CD4-positive, alpha-beta T cell treated with Interleukin-17A for 4 hours (primary cell): ENCODE results near the gene GSTO1.
A peak's percentile ranks its signal among the peaks of the same experiment; 100 is the strongest.

ENCODE experiments used
- DNase-seq: peaks from one replicate; pipeline ENCODE4 v3.0.0-alpha.2; 2020; ENCODE audit warnings: mixed read lengths

The GSTO1 gene

GRCh38 chr10:104251443-104251842 lies 3.2 kb upstream of the GSTO1 start:
- no peak for DNase-seq

- no peak for DNase-seq
These were observed 2.3 kb upstream of the GSTO1 start for GRCh38 chr10:104252368-104252767.

DNA sequence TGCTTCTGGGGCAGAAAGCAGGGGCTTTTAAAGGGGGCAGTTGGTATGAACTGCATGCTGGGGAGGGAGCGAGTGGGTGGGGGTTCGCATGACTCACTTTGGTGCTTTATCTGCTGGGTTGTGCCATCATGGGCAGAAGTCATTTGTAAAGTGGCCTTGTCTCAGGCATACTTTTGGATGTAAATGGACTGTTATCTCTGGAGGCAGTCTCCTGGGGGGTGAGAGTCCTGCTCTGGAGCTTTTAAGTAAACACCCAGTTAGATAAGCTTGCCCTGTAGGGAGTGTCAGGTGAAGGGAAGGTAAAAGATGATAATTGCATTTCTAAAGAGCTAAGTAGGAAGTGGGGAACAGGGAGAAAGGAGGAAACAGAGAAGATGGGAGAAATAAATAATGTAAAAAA lies 1.6 kb upstream of the GSTO1 start:
- DNase-seq, result no peak

- no peak for DNase-seq
These were observed 884 bp upstream of the GSTO1 start for GRCh38 chr10:104253606-104254410.

DNA sequence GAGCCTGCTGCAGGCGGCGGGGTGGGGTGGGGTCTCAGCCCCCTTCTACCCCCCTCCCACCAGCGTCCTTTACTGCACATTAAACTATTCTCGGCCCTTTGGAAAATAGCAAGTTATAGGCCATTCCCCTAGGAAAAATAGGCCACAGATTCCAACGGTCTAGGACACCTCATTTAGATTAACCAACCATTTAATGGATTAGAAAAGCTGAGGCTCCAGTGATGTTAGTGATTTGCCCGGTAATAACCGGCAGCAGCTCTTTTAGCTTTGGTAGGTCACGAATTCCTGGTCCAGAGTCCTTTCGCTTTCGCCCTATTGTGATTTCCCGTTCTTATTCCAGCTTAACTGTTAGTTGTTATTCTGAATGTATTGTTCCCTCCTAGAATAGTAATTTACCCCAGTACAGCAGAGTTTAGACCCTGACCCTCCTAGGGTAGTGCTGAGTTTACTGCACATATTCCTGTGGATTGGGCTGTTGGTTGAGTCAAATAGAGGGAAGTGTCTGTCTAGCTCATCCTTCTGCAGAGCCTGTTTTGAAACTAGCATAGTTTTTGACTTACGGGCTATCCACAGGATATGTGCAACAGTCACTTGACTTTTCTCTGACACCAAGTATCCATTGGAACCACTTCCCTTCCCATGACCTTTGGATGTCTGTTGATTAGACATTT lies 754 bp downstream of the GSTO1 start:
- DNase-seq, result no peak

GRCh38 chr10:104256335-104256961 lies 1.8 kb downstream of the GSTO1 start:
- DNase-seq, result no peak

DNA sequence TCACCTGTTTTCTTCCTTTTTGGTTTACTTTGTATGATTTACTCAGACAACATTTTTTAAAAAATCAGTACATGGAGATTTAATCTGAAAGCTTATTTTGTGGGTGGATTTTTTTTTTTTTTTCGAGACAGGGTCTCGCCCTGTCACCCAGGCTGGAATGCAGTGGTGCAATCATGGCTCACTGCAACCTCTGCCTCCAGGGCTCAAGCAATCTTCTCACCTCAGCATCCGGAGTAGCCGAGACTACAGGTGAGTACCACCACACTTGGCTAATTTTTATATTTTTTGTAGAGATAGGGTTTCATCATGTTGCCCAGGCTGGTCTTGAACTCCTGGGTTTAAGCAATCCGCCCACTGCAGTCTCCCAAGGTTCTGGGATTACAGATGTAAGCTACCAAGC lies 2.5 kb downstream of the GSTO1 start:
- no peak for DNase-seq

DNA sequence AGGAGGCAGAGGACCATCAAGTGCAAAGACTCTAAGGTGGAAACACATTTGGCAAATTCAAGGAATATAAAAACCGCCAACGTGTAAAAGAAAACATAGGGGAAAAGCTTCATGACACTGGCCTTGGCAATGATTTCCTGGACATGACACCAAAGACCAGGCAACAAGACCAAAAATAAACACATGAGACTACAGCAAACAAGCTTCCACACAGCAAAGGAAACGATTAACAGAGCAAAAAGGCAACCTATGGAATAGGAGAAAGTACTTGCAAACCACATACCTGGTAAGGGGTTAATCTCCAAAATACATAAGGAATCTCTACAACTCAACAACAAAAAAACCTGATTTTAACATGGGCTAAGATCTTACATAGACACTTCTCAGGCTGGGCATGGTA lies 3.5 kb downstream of the GSTO1 start:
- no peak for DNase-seq

DNA sequence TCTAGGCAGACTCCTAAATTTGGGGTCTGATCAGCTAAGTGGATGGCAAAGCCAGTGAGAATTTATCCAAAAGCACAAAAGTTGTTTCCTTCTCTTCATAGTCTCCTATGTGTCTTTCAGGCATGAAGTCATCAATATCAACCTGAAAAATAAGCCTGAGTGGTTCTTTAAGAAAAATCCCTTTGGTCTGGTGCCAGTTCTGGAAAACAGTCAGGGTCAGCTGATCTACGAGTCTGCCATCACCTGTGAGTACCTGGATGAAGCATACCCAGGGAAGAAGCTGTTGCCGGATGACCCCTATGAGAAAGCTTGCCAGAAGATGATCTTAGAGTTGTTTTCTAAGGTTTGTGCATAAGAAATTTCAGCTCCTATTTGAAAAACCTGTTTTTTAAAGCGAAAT lies 4.8 kb downstream of the GSTO1 start:
- no peak for DNase-seq

DNA sequence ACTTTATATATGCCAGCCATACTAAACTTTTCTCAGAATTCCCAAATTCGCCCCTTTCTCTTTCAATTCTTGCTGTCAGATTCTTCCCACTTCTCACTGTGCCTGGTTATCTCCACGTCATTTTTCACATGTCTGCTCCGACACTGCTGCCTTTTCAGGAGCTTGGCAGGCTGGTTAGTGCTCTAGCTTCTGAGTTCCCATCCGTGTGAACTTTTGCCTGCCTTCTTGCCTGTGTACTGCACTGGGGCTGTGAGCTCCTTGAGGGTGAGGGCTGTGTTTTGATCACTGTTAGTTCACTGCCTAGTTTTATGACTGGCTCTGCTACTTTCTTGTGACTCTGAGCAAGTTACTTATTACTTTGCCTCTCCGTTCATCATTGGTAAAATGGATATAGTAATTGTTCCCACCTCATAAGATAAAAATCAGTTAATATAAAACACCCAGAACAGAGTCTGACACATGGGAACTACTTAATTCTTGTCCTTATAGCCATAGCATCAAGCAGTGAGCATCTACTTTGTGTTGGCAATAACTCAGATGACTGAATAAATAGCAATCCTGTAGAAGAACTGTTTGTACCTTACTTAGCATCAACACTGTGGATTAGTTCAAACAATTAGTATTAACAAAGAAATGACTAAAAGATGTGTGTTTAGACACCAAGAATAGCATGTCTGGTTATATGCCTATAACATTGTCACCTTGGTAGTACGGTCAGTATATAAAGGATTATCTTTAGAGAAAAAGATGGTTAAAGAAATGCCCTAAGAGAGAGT lies 5.5 kb downstream of the GSTO1 start:
- DNase-seq, result no peak

DNA sequence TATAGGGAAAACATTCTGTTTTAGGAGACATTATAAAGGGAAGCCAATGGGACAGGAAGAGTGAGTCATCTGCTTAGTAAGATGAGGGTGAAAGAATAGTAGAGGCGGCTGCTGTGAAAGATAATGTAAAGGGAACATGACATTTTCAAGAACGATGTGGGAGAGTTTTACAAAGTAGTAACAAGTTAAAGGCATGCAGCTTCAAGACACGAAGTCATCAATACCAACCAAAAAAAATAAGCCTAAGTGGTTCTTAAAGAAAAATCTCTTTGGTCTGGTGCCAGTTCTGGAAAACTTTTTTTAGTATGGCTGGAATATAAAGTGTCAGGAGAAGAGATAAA lies 6.1 kb downstream of the GSTO1 start:
- DNase-seq, result no peak

- DNase-seq, result no peak
These were observed 7.4 kb downstream of the GSTO1 start for GRCh38 chr10:104262055-104262454.

DNA sequence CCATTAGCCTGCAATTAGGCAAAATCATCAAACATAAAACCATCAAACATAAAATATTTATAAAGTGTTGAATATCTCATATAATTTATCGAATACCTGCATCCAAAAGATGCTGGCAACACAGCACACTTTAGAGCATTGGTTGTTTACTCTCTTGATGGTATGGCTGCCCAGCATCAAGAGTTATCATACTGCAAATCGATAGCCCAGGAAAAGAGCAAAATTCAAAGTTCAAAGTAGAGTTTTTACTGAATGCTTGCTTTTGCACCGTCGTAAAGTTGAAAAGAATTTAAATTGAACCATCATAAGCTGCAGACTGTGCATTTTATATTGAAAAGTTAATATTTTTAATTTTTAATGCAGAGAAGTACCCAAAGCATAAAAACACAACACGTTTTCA lies 10.1 kb downstream of the GSTO1 start:
- DNase-seq, result no peak

DNA sequence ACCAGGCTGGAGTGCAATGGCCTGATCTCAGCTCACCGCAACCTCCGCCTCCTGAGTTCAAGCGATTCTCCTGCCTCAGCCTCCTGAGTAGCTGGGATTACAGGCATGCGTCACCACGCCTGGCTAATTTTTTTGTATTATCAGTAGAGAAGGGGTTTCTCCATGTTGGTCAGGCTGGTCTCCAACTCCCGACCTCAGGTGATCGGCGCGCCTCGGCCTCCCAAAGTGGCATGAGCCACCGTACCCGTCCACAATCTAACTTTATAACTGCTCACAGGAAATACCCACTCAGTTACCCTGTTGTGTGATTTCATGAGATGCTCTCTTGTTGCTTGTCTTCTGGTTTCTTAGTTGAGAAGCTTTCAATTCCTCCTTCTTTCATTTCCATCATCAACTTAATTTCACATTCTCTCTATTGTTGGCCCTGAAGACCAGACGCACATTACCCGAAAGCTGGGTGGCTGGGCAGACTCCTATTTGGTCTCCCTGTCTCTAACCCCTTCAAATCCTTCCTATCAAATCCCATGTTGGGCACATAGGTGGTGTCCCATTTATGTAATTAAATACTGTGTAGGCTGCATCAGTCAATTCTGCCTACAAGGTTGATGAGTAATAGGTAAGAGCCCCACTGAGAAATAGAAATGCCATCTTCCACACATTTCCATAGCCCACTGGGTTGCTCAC lies 13.2 kb downstream of the GSTO1 start:
- no peak for DNase-seq

GRCh38 chr10:104268405-104268712 lies 13.7 kb downstream of the GSTO1 start:
- no peak for DNase-seq

DNA sequence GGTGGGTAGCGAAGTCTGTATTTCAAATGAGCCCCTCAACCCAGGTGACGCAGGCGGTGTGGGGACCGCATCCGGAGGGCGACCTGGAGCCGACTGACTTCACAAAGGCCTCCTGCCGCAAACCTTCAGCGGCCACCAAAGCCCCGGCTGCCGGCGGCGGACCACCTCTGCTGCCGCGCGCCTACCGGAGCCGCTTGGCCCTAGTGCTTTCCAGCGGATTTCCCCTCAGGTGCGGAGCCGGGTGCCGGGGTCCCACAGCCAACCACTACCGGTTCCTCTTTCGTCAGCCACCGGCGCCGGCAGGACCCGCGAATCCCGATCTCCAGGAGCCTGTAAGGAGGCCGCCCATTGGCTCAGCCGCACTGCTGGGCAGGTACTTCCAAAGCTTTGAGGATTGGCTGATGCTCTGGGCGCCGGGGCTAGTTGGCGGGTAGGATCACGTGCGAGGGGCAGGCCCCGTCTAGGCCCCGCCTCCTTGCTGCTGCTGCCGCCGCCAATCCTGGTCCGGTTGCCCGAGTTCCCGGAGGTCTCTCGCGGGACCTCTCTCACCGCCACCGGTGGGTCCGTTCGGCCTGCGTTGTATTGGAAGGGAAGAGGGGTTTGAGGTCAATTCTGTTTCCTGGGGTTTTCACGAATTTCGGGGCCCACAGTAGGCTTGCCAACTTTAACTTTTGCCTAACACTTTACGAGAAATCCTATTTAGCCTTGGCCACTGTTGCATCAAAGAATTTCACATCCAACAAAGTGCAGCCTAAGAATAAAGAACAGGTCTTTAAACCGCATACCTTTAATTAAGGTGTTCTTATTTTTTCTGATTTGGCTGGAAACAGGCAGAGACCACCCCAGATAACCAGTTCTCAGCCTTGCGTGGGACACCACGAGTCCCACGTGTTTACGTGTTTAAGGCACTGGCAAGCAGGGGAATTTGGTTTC lies 14.3 kb downstream of the GSTO1 start, which contains the start of gene GSTO2:
Gene GSTO2 (plus strand): TSS at position 472 of the 933 bp plus-strand sequence. CDS start 5,732 bp downstream, outside the sequence.
- peak; percentile 97 for DNase-seq

DNA sequence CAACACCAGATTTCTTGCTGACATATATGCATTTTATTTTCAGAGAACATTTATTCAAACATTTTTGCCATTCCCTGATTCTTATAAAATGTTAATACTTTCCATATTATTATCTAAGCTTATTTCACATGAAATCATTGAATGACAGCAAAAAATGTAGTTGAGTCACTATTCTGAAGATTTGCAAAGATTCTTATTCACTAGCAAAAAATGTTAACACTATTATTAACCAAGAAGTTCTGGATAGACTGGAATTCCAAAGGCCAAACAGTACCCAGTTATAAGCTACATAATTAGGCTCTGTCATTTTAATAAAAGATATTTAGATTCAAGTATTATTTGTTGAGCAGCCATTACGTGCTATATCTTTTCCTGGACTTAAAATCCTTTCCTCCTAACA lies 18.6 kb downstream of the GSTO1 start:
- DNase-seq, result no peak

GRCh38 chr10:104273899-104274575 lies 19.3 kb downstream of the GSTO1 start:
- no peak for DNase-seq

DNA sequence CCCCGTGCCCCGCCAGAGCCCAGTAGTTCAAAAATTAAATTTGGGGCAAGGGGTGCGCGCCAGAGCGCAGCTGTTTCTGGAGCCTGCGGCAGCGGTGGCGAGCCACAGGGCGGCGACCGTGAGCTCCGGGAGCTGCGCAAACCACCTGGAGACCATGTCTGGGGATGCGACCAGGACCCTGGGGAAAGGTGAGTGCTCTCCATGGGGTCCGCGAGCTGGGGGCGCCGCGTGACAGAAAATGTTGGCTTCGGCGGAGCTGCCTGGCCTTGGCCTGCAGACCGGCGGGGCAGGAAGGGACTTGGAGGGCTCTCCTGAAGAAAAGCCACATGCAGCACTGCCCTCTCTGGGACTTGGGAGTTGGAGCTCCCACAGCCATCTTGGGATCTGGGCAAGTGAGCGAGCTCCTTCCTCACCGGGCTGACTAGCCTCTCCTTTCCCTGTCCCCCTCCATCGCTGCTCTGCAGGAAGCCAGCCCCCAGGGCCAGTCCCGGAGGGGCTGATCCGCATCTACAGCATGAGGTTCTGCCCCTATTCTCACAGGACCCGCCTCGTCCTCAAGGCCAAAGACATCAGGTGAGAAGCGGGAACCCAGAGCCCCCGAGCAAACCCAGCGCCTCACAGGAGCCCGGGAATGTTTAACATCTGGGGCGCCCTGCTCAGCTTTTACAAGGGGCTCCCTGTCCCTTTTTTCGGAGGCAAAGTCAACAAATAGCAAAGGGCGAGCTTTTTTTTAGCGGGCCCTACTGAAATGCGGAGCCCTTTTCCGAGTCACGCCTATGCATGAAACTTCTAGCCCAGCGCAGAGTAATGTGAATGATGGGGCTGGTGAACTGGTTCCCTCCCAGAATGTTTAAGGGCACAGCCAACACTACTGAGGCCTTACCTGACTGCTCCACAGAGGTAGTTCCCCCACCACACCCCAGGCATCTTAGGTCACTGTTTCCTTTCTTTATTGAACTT lies 20.4 kb downstream of the GSTO1 start:
- peak; percentile 69 for DNase-seq

DNA sequence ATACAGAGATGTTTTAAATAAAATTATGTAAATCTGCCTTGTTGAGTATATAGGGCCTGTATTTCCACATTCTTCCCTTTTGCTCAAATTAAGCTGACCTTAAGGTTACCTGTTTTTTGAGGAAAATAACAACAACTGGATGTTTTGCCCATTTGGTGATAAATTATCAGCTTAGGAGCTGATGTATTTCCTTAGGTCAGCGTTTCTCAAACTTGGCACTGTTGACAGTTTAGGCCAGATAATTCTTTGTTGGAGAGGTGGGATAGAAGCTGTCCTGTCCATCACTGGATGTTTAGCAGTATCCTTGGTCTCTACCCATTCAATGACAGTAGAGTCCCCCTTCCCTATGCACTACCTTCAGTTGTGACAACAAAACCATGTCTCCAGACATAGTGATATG lies 21.5 kb downstream of the GSTO1 start:
- DNase-seq, result no peak
